Chondrocyte (in vitro differentiated cells): ENCODE data around the gene F2RL3. TPM values are rescaled to one million over a fixed set of nuclear protein-coding genes. Genes with fewer than 3 reads are reported as not detected.

Experiments used
- DNase-seq: peaks from one replicate; pipeline ENCODE4 v3.0.0; 2021; ENCODE audit warnings: mixed read lengths, low spot score
- H3K27ac Mint-ChIP-seq: one replicate; pipeline ENCODE4 v1.8.0; 2021; ENCODE audit warnings: mild to moderate bottlenecking, moderate library complexity, mixed read lengths; ENCODE audit not compliant: unreplicated experiment
- H3K27me3 Mint-ChIP-seq: 2 replicates; pipeline ENCODE4 v1.8.0; 2021; ENCODE audit warnings: low read depth, mixed read lengths
- H3K36me3 Mint-ChIP-seq: 2 replicates; pipeline ENCODE4 v1.8.0; 2021; ENCODE audit warnings: low read depth, mixed read lengths
- H3K4me1 Mint-ChIP-seq: 2 replicates; pipeline ENCODE4 v1.8.0; 2021; ENCODE audit warnings: low read depth, mild to moderate bottlenecking, mixed read lengths
- H3K4me3 Mint-ChIP-seq: one replicate; pipeline ENCODE4 v1.8.0; 2021; ENCODE audit warnings: mild to moderate bottlenecking, moderate library complexity, mixed read lengths; ENCODE audit not compliant: unreplicated experiment
- H3K9me3 Mint-ChIP-seq: 2 replicates; pipeline ENCODE4 v1.8.0; 2021; ENCODE audit warnings: low read depth, mixed read lengths
- total RNA-seq: library from RNA; stranded (reverse); gene quantifications from 3 replicates; pipeline ENCODE4 v1.2.1, GENCODE V29; 2021
- TF ChIP-seq, protein P1 (sequence below): fragments of 200-600 bp; sonication (generic); IDR thresholded peaks from 2 replicates; pipeline ENCODE4 v1.5.0; 2021; ENCODE audit warnings: antibody characterized with exemption, mild to moderate bottlenecking, moderate library complexity

F2RL3 gene
- total RNA-seq, 1 donor from 2014 or later = 0.05 TPM

DNA sequence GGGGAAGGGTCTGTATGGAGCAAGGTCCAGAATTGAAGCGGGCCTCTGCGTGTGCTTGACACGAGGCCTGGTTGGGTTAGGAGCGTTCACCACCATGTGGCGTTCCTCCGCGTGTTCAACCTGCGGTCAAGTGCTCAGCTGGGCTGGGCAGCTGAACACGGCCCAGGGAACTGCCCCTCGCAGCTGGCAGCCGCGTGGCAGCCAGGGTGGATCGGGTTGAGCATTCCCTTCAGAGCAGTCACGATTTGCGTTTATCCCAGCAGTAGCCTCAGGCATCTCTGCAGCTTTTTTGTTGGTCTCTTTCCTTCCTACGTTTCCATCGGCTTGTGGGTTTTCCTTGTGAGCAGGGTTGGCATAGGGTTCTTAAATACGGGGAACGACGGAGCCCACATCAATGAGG, 28.7 kb upstream of the F2RL3 start:
- peaks cover 24% of the 10 kb centered on the region for H3K36me3 Mint-ChIP-seq
- H3K27ac Mint-ChIP-seq = no peak overlapping the region
- H3K9me3 Mint-ChIP-seq = no peaks in the 10 kb centered on the region
- H3K4me3 Mint-ChIP-seq = no peak overlapping the region
- H3K27me3 Mint-ChIP-seq = no peaks in the 10 kb centered on the region
- H3K4me1 Mint-ChIP-seq = no peaks in the 10 kb centered on the region
- TF ChIP-seq, protein P1, sequence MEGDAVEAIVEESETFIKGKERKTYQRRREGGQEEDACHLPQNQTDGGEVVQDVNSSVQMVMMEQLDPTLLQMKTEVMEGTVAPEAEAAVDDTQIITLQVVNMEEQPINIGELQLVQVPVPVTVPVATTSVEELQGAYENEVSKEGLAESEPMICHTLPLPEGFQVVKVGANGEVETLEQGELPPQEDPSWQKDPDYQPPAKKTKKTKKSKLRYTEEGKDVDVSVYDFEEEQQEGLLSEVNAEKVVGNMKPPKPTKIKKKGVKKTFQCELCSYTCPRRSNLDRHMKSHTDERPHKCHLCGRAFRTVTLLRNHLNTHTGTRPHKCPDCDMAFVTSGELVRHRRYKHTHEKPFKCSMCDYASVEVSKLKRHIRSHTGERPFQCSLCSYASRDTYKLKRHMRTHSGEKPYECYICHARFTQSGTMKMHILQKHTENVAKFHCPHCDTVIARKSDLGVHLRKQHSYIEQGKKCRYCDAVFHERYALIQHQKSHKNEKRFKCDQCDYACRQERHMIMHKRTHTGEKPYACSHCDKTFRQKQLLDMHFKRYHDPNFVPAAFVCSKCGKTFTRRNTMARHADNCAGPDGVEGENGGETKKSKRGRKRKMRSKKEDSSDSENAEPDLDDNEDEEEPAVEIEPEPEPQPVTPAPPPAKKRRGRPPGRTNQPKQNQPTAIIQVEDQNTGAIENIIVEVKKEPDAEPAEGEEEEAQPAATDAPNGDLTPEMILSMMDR = no peak
- no peak for DNase-seq

GRCh38 chr19:16861011-16861410, 27.8 kb upstream of the F2RL3 start:
- no peak for DNase-seq
- no peaks in the 10 kb centered on the region for H3K4me1 Mint-ChIP-seq
- no peaks in the 10 kb centered on the region for H3K9me3 Mint-ChIP-seq
- H3K36me3 Mint-ChIP-seq = peaks cover 27% of the 10 kb centered on the region
- no peaks in the 10 kb centered on the region for H3K27me3 Mint-ChIP-seq
- H3K4me3 Mint-ChIP-seq = no peak overlapping the region
- H3K27ac Mint-ChIP-seq = no peak overlapping the region
- TF ChIP-seq, protein P1 = no peak

DNA sequence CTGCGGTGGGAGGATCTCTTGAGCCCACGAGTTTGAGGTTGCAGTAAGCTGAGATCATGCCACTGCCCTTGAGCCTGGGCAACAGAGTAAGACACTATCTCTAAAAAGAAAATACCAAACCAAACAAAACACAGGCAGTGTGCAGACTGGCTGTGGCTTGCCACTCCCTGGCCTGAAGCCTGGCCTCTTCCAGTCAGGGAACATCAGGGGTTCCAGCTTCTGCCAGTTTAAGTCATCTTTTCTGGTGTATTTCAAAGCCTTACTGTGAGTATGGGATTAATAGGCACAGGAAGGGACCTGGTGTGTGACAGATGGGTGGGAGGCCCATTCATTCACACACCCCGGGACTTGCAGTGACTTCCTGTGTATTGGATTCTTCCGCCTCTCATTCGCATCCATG, 27.0 kb upstream of the F2RL3 start:
- Mint-ChIP-seq H3K4me3 (no peak overlapping the region), H3K27me3 (no peaks in the 10 kb centered on the region), H3K36me3 (peaks cover 26% of the 10 kb centered on the region), H3K4me1 (no peaks in the 10 kb centered on the region), H3K27ac (no peak overlapping the region), H3K9me3 (no peaks in the 10 kb centered on the region)
- DNase-seq = no peak
- TF ChIP-seq, protein P1 = no peak

DNA sequence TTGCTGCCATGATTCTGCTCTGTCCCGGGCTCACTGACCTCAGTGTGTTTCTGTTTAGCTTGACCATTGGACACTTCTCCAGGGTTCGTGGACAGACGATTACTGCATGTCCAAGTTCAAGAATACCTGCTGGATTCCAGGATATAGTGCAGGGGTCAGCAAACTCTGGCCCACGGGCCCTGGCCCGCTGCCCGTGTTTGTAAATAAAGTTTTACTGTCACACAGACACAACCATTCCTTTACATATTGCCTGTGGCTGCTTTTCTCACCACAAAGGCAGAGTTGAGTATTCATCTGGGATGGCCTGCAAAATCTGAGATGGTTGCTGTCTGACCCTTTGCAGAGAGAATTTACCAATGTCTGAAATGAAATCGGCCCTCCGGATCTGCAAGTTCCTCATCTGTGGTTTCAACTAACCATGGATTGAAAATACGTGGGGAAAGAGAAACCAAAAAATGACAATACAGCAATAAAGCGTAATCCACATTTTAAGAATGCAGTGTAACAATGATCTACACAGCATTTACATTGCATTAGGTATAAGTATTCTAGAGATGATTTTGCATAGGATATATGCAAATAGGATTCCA, 25.9 kb upstream of the F2RL3 start:
- H3K36me3 Mint-ChIP-seq = peaks cover 31% of the 10 kb centered on the region
- H3K27me3 Mint-ChIP-seq = no peaks in the 10 kb centered on the region
- DNase-seq = no peak
- TF ChIP-seq, protein P1 = no peak
- H3K4me1 Mint-ChIP-seq = no peaks in the 10 kb centered on the region
- no peaks in the 10 kb centered on the region for H3K9me3 Mint-ChIP-seq
- no peak overlapping the region for H3K27ac Mint-ChIP-seq
- H3K4me3 Mint-ChIP-seq = no peak overlapping the region

GRCh38 chr19:16867211-16867610, 21.6 kb upstream of the F2RL3 start:
- Mint-ChIP-seq H3K27ac (no peak overlapping the region), H3K36me3 (peaks cover 36% of the 10 kb centered on the region), H3K9me3 (no peaks in the 10 kb centered on the region), H3K27me3 (no peaks in the 10 kb centered on the region), H3K4me1 (no peaks in the 10 kb centered on the region), H3K4me3 (no peak overlapping the region)
- TF ChIP-seq, protein P1 = no peak
- no peak for DNase-seq
